Kidney (tissue), 14 donors: ENCODE measurements around the gene ATAD2B. TPM values are rescaled to one million over a fixed set of nuclear protein-coding genes. Genes with fewer than 3 reads are reported as not detected.

Source experiments
- DNase-seq, 5 donors: peaks; one replicate each; pipeline ENCODE4 v3.0.0-alpha.2; 2013 to 2020
- FAIRE-seq: peaks from 2 replicates; lab custom pipeline; 2012; peaks lifted over from hg19 to GRCh38; lab: Jason Lieb, UNC
- H3K27ac ChIP-seq, 2 donors: one replicate each; pipeline ENCODE4 v1.7.0; 2013; ENCODE audit warnings: low read depth in 2 of 2, low read length in 2 of 2, inconsistent platforms in 1 of 2
- H3K27me3 ChIP-seq: one replicate; pipeline ENCODE4 v1.7.1; 2013; ENCODE audit warnings: low read length, inconsistent platforms; ENCODE audit not compliant: control insufficient read depth, insufficient read depth
- H3K36me3 ChIP-seq, 3 donors: one replicate each; pipeline versions ENCODE4 v1.7.0 to v1.7.1; 2013; ENCODE audit warnings: low read length in 3 of 3, control low read depth in 1 of 3, inconsistent platforms in 1 of 3; ENCODE audit not compliant: insufficient read depth in 3 of 3, control insufficient read depth in 2 of 3
- H3K4me1 ChIP-seq, 3 donors: one replicate each; pipeline versions ENCODE4 v1.7.0 to v1.7.1; 2013; ENCODE audit warnings: low read length in 3 of 3, inconsistent platforms in 1 of 3, low read depth in 1 of 3; ENCODE audit not compliant: control insufficient read depth in 2 of 3, insufficient read depth in 2 of 3
- H3K4me3 ChIP-seq, 3 donors: one replicate each; pipeline versions ENCODE4 v1.7.0 to v1.8.1; 2013; ENCODE audit warnings: low read length in 3 of 3, control low read depth in 1 of 3, inconsistent platforms in 1 of 3
- H3K9ac ChIP-seq, 3 donors: one replicate each; pipeline versions ENCODE4 v1.7.0 to v1.7.1; 2013; ENCODE audit warnings: low read length in 3 of 3, control low read depth in 1 of 3, inconsistent platforms in 1 of 3
- H3K9me3 ChIP-seq, 3 donors: one replicate each; pipeline versions ENCODE4 v1.7.0 to v1.7.1; 2013; ENCODE audit warnings: low read length in 3 of 3, control low read depth in 1 of 3, inconsistent platforms in 1 of 3; ENCODE audit not compliant: control insufficient read depth in 2 of 3, insufficient read depth in 1 of 3
- CTCF ChIP-seq: IDR thresholded peaks from 3 replicates; pipeline ENCODE4 v1.5.1; 2012; ENCODE audit warnings: mild to moderate bottlenecking, moderate library complexity, borderline replicate concordance; ENCODE audit not compliant: insufficient read depth; ENCODE audit errors: extremely low read depth
- intact Hi-C: fragments of 100-400 bp; cut with DNase I; formaldehyde crosslinking; loops from one replicate; pipeline ENCODE4 v1.11.1; 2022
- polyA plus RNA-seq: library from polyadenylated mRNA; stranded (reverse); fragments of 350-450 nt; fragmentation: Illumina TruSeq; extraction: RNeasy Lipid Tissue Mini Kit (QIAGEN cat#74804); gene quantifications from one replicate; pipeline ENCODE4 v1.2.3, GENCODE V29; 2014; ENCODE audit warnings: low read depth, low replicate concordance; ENCODE audit not compliant: insufficient read depth
- total RNA-seq: library from RNA; stranded (reverse); fragmentation: NEBNext Ultra II Directional; extraction: Animal tissue kit (Norgen Biotek cat#: 25700); gene quantifications from one replicate; pipeline ENCODE4 v1.2.1, GENCODE V29; 2021
- donor health status: control.
- donor health status: control.
- donor health status: control.
- donor health status: control.
- donor health status: control.
- donor health status: DM: yes; HTN: yes; CAD: no.
- donor health status: Normal renal cell carcinoma (clear cell type).

Gene ATAD2B
- total and polyA plus RNA-seq, 2 donors from 2014 or later, result 2.3 to 28.7 TPM

DNA sequence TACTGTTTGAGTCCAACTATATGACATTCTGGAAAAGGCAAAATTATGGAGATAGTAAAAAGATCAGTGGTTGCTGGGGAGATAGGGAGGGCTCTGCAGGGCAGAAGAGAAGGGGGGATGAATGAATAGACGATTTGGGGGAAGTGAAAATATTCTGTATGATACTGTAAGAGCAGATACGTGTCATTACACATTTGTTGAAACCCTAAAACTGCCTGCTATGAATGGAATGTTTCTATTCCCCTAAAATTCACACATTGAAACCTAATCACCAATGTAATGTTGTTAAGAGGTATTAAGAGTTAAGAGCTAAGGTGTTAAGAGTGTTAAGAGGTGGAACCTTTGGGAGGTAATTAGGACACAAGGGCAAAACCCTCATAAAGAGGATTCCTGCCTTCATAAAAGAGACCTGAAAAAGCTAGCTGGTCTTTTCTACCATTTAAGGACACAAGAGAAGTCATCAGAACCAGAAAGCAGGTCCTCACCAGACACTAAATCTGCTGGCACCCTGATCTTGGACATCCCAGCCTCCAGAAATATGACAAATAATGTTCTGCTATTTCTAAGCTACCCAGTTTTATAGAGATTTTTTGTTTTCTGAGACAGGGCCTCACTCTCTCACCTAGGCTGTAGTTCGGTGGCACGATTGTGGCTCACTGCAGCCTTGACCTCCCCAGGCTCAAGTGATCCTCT lies 76.2 kb downstream of the ATAD2B start:
- Histone ChIP-seq H3K4me3 (no peak overlapping the region), H3K27me3 (no peaks in the 10 kb centered on the region), H3K27ac (no peak overlapping the region), H3K9me3 (no peaks in the 10 kb centered on the region), H3K36me3 (no peaks in the 10 kb centered on the region), H3K4me1 (no peaks in the 10 kb centered on the region), H3K9ac (no peak overlapping the region)
- intact Hi-C loops, result no loop called here
- DNase-seq, result no peak
- TF ChIP-seq CTCF, result no peak
- FAIRE-seq, result no peak

GRCh38 chr2:23844905-23845304 lies 82.0 kb downstream of the ATAD2B start:
- H3K27me3 ChIP-seq, result no peaks in the 10 kb centered on the region
- no peak for FAIRE-seq
- H3K4me1 ChIP-seq, result peaks cover 0 to 6% (median 2%) of the 10 kb centered on the region in 3 donors
- intact Hi-C loops, result no loop called here
- TF ChIP-seq CTCF, result no peak
- H3K9ac ChIP-seq, result no peak overlapping the region
- H3K27ac ChIP-seq, result no peak overlapping the region
- no peaks in the 10 kb centered on the region for H3K9me3 ChIP-seq
- H3K4me3 ChIP-seq, result no peak overlapping the region
- no peaks in the 10 kb centered on the region for H3K36me3 ChIP-seq
- DNase-seq, result no peak

DNA sequence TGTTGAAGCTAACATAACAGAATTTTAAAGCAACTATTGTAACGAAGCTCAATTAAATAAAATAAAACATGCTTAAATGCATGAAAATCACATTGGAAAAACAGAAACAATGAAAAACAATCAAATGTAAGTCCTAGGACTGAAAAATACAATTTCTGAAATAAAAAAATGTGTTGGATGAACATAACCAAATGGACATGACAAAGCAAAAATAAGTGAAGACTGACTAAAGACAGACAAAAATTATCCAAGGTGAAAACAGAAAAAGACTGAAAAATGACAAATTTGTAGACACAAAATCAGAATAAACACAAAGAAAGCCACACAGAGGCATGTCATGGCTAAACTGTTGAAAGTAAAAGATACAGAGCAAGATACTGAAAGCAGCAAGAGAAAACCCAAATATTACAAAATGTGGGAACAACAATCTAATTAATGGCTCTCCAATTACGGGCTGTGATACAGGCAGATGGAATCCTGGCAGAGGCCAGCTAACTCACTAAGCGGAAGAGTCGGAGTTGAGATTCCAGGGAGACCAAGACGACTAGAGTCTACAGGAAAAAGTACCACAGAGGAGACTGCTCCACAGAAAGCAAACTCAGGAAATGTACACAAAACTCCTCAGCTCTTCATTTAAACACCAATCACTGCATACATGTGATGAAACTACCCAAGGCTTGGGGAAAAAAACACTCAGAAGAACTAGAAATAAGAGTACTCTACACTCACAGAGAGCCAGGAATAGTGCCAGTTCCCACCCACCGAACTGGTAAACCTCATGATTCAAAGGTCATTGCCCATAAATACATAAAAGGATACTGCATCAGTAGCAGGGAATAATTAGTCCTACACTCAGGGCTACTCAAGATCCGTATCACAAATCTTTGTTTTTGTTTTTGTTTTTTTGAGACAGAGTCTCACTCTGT lies 83.6 kb downstream of the ATAD2B start:
- Histone ChIP-seq H3K27me3 (no peaks in the 10 kb centered on the region), H3K27ac (no peak overlapping the region), H3K4me1 (peaks cover 0 to 6% (median 2%) of the 10 kb centered on the region in 3 donors), H3K9me3 (no peaks in the 10 kb centered on the region), H3K9ac (no peak overlapping the region), H3K36me3 (no peaks in the 10 kb centered on the region), H3K4me3 (no peak overlapping the region)
- DNase-seq (peak in 1 of 5 donors; percentile 6), FAIRE-seq (no peak)
- no peak for TF ChIP-seq CTCF
- intact Hi-C loops, result no loop called here
